Neural crest cell (in vitro differentiated cells): ENCODE measurements around the gene GTSE1. TPM values are rescaled to one million over a fixed set of nuclear protein-coding genes. Genes with fewer than 3 reads are reported as not detected.
A peak's percentile ranks its signal among the peaks of the same experiment; 100 is the strongest.

Experiments
- DNase-seq: peaks from one replicate; pipeline ENCODE4 v3.0.0; 2021; ENCODE audit warnings: low read depth, mixed read lengths, low spot score
- H3K27ac Mint-ChIP-seq: one replicate; pipeline ENCODE4 v1.8.0; 2021; ENCODE audit warnings: mild to moderate bottlenecking, mixed read lengths; ENCODE audit not compliant: unreplicated experiment
- H3K27me3 Mint-ChIP-seq: 2 replicates; pipeline ENCODE4 v1.8.0; 2021; ENCODE audit warnings: low read depth, mild to moderate bottlenecking, mixed read lengths
- H3K36me3 Mint-ChIP-seq: 2 replicates; pipeline ENCODE4 v1.8.0; 2021; ENCODE audit warnings: low read depth, mild to moderate bottlenecking, mixed read lengths
- H3K4me1 Mint-ChIP-seq: 2 replicates; pipeline ENCODE4 v1.8.0; 2021; ENCODE audit warnings: mixed read lengths
- H3K4me3 Mint-ChIP-seq: one replicate; pipeline ENCODE4 v1.8.0; 2021; ENCODE audit warnings: mild to moderate bottlenecking, mixed read lengths
- H3K9me3 Mint-ChIP-seq: 2 replicates; pipeline ENCODE4 v1.8.0; 2021; ENCODE audit warnings: mixed read lengths
- total RNA-seq: library from RNA; stranded (reverse); gene quantifications from 2 replicates; pipeline ENCODE4 v1.2.1, GENCODE V29; 2021
- TF ChIP-seq, protein P1 (sequence below): fragments of 200-600 bp; sonication (generic); conservative IDR thresholded peaks from 2 replicates; pipeline ENCODE4 v1.5.0; 2021; ENCODE audit warnings: antibody characterized with exemption, mild to moderate bottlenecking

Gene GTSE1
- total RNA-seq, 1 donor from 2014 or later: 67.6 TPM

DNA sequence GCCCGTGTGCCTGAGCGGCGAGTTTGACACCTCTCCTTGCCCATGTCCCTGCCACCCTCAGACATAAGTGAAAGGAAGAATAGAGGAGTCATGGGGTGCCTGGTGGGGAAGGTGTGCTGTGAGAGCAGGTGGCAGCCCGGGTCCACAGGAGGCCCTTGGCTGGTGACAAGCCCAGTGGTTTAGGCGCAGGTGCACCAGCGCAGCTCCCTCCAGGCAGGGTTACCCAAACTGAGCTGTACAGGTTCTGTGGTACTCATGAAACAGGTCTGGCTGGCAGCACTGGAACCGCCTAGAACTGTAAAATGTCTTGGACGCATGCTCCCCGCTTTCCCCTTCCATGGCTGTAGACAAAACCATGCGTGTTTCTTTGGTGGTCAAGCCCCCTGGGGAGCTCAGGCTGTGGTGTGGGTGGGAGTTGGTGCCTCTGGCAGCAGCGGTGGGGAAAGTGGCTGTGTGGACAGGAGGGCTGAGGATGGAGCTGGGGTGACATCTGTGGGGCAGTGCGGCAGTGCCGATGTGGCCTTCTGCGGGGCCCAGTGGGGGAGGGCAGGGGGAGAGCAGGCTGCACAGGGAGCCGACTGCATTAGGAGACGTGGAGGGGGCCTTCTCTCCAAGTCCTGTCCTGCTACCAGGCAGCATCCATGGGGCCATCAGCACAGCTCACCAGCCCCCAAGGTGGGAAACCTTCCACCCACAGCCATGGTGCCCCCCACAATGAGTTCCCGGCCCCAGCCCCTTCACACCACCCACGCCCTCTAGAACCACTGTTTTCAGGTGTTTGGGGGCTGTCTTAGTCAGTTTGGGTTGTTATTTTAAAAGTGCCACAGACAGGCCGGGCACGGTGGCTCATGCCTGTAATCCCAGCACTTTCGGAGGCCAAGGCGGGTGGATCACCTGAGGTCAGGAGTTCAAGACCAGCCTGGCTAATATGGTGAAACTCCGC lies 5.6 kb upstream of the GTSE1 start:
- no peak for DNase-seq
- H3K4me3 Mint-ChIP-seq: no peak overlapping the region
- no peak overlapping the region for H3K27ac Mint-ChIP-seq
- H3K27me3 Mint-ChIP-seq: no peaks in the 10 kb centered on the region
- TF ChIP-seq, protein P1, sequence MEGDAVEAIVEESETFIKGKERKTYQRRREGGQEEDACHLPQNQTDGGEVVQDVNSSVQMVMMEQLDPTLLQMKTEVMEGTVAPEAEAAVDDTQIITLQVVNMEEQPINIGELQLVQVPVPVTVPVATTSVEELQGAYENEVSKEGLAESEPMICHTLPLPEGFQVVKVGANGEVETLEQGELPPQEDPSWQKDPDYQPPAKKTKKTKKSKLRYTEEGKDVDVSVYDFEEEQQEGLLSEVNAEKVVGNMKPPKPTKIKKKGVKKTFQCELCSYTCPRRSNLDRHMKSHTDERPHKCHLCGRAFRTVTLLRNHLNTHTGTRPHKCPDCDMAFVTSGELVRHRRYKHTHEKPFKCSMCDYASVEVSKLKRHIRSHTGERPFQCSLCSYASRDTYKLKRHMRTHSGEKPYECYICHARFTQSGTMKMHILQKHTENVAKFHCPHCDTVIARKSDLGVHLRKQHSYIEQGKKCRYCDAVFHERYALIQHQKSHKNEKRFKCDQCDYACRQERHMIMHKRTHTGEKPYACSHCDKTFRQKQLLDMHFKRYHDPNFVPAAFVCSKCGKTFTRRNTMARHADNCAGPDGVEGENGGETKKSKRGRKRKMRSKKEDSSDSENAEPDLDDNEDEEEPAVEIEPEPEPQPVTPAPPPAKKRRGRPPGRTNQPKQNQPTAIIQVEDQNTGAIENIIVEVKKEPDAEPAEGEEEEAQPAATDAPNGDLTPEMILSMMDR: no peak
- peaks cover 6% of the 10 kb centered on the region for H3K36me3 Mint-ChIP-seq
- no peaks in the 10 kb centered on the region for H3K9me3 Mint-ChIP-seq
- peaks cover 10% of the 10 kb centered on the region for H3K4me1 Mint-ChIP-seq

DNA sequence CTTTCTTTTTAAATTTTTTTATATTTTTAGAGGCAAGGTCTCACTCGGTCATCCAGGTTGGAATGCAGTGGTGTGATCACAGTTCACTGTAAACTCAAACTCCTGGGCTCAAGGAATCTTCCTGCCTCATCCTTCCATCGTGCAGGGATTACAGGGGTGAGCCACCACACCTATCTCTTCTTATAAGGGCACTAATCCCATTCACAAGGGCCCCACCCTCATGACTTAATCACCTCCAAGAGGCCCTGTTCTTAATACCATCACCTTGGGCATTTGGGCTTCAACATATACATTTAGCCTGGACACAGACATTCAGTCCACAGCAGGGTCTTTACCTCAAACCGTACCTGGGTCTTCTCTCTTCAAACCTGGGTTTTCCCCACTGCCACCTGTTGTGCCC lies 4.5 kb upstream of the GTSE1 start:
- DNase-seq: no peak
- no peak overlapping the region for H3K4me3 Mint-ChIP-seq
- TF ChIP-seq, protein P1: no peak
- no peaks in the 10 kb centered on the region for H3K27me3 Mint-ChIP-seq
- H3K27ac Mint-ChIP-seq: no peak overlapping the region
- peaks cover 6% of the 10 kb centered on the region for H3K36me3 Mint-ChIP-seq
- H3K9me3 Mint-ChIP-seq: no peaks in the 10 kb centered on the region
- peaks cover 17% of the 10 kb centered on the region for H3K4me1 Mint-ChIP-seq

GRCh38 chr22:46292732-46293131 lies 3.9 kb upstream of the GTSE1 start:
- H3K4me1 Mint-ChIP-seq: peaks cover 22% of the 10 kb centered on the region
- no peaks in the 10 kb centered on the region for H3K9me3 Mint-ChIP-seq
- no peak overlapping the region for H3K27ac Mint-ChIP-seq
- DNase-seq: no peak
- H3K4me3 Mint-ChIP-seq: peak overlapping the region; percentile 15
- H3K27me3 Mint-ChIP-seq: no peaks in the 10 kb centered on the region
- TF ChIP-seq, protein P1: no peak
- peaks cover 6% of the 10 kb centered on the region for H3K36me3 Mint-ChIP-seq

- Mint-ChIP-seq H3K9me3 (no peaks in the 10 kb centered on the region), H3K4me3 (peak overlapping the region; percentile 27), H3K27me3 (no peaks in the 10 kb centered on the region), H3K27ac (peak overlapping the region; percentile 27), H3K36me3 (peaks cover 7% of the 10 kb centered on the region), H3K4me1 (peaks cover 28% of the 10 kb centered on the region)
- TF ChIP-seq, protein P1: no peak
- no peak for DNase-seq
These were observed 3.0 kb upstream of the GTSE1 start for GRCh38 chr22:46293577-46294260.

- H3K9me3 Mint-ChIP-seq: no peaks in the 10 kb centered on the region
- DNase-seq: no peak
- H3K36me3 Mint-ChIP-seq: peaks cover 8% of the 10 kb centered on the region
- no peaks in the 10 kb centered on the region for H3K27me3 Mint-ChIP-seq
- H3K4me1 Mint-ChIP-seq: peaks cover 37% of the 10 kb centered on the region
- TF ChIP-seq, protein P1: no peak
- H3K27ac Mint-ChIP-seq: no peak overlapping the region
- peak overlapping the region; percentile 81 for H3K4me3 Mint-ChIP-seq
These were observed 1.9 kb upstream of the GTSE1 start for GRCh38 chr22:46294784-46295183.
